ENCODE data around the gene TMEM178A.

TMEM178A gene

DNA sequence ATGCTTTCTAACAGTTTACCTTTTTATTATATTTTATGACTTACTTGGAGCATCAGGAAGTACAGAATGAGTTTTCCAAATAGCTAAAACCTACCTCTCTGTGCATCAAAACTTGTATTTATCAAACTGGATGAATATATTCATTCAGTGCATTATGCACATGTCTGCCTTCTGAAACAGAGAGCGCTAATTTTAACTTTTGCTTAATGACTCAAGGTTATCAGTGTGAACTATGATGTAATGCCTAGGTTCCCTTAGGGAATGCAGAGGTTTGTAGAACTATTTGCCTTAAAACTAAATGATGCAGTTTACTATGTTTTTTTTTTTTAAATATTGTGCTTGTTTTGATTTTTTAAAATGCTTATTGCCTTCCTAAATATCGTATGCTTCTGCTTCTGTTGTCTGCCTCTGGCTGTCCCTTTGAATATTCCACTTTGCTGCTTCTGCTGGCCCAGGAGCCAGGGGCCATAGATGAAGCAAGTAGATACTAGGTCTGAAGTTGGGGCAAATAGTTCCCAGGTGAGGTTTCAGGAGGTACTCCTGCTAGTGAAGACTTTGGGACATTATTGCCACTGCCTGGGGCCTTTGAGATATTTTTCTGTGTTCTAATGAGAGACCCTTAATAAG is 16.5 kb downstream of the TMEM178A start:
- DNase-seq: no peak

- no peak for DNase-seq
Measured at GRCh38 chr2:39683022-39683699, 17.4 kb downstream of the TMEM178A start.

GRCh38 chr2:39684464-39684863 is 18.7 kb downstream of the TMEM178A start:
- DNase-seq: no peak

GRCh38 chr2:39685126-39685525 is 19.4 kb downstream of the TMEM178A start:
- no peak for DNase-seq

DNA sequence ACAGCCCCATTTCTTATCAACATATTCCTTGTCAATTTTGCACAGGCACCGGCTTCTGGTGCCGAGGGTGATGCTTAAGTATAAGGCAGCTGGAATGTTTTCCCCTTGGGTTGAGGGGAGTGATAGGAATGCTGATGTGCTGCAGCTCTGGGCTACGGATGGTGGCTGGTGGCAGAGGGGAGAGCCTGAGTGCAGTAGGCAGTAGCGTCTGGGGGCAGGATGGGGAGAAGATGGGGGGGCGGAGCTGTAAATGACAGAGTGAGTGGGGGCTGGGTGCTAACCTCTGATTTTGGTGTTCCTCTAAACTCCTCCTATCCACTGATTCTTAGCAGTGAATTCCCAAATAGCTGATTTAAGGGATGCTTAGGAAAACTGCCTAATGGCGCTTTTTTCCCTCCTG is 20.7 kb downstream of the TMEM178A start:
- DNase-seq: no peak

DNA sequence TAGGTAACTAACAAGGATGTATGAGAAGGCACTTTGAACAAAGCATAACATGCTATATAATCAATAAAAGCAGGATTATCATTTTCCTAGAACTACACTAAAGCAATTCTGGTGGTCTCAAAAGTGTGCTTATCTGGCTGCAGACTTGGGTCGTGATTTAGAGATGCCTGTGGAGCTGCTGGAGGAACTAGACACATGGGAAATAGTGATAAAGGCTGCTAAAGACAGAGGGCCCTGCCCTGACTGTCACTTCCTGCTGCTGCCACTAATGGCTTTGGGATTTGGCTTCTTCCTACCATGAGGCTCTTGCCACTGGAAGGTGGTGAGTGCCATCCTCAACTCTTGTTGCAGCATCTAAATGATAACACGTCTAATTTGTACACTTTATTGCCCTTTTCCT is 22.5 kb downstream of the TMEM178A start:
- peak; percentile 21 for DNase-seq

- peak; percentile 67 for DNase-seq
Measured at GRCh38 chr2:39689272-39689841, 23.6 kb downstream of the TMEM178A start.

- no peak for DNase-seq
Measured at GRCh38 chr2:39689876-39690275, 24.2 kb downstream of the TMEM178A start.

- DNase-seq: no peak
Measured at GRCh38 chr2:39693245-39693644, 27.5 kb downstream of the TMEM178A start.

DNA sequence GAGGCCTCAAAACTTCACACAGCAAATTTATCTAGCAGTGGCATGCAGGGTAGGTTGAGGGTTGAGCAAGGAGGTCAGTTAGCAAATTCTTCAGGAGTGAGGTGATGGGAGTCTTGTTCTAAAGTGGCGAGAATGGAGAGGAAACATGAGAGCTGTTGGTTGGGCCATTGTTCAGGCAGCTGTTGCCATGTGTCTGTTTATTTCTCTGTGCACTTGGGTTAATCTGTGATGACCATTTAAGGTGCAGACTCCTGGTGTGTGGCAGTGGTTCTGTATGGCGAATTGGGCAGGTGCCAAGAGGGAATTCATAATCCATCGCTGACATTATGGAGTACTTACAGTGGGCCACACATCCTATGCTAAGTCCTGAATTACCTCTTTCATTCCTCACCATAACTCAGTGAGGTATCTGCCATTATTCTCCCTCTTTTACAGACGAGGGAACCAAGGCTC is 30.4 kb downstream of the TMEM178A start:
- DNase-seq: peak; percentile 90

GRCh38 chr2:39696838-39697237 is 31.1 kb downstream of the TMEM178A start:
- peak; percentile 18 for DNase-seq

GRCh38 chr2:39697454-39697853 is 31.7 kb downstream of the TMEM178A start:
- DNase-seq: no peak

- DNase-seq: no peak
Measured at GRCh38 chr2:39701137-39701536, 35.4 kb downstream of the TMEM178A start.

DNA sequence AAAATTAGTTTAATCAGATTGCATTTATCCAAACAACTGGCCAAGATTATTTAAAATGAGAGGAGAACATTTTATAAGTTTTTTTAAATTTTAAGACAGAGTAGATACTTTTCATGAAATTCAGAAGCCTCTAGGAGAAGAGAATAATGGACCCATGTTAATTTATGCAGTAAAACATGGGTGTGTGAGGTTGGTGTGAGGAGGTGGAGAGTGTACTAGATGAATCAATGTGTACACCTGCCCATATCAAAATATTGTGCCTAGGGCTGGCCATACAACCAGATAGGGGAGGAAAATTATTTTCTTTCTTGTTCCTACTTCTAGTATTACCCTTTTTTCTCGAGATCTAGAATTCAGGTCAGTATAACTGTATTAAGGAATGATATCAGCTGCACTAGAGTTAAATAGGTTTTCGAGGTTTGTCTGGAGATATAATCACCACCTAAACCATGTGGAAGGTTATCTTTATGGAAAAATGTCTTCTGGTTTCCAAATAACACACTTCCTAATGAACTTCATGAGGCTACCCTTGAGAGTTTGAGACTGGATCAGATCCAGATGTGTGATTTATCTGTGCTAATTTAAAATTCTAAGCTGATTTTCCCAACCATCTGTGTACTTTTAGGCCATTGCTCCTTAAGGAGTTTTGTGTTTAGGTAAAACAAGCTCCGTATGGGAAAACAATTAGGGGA is 37.6 kb downstream of the TMEM178A start:
- DNase-seq: no peak

DNA sequence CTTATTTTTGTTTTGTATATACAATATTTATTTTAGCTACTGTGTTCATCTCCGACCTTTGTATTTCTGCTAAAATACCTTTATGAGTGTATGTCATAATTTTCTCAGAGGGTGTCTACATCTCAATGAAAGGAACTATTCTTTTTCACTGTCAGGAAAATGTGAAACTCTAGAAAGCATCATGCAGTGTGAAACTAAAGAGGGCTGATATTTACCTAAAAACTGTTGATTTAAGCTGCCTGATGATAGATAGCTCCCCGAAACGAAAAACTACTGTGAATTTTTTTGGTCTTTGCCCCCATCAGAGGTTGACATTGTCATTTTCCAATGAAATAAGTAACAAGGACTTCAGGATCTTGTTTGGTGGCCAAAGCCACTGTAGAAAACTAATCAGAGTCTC is 38.8 kb downstream of the TMEM178A start:
- no peak for DNase-seq

- DNase-seq: no peak
Measured at GRCh38 chr2:39705638-39706037, 39.9 kb downstream of the TMEM178A start.

DNA sequence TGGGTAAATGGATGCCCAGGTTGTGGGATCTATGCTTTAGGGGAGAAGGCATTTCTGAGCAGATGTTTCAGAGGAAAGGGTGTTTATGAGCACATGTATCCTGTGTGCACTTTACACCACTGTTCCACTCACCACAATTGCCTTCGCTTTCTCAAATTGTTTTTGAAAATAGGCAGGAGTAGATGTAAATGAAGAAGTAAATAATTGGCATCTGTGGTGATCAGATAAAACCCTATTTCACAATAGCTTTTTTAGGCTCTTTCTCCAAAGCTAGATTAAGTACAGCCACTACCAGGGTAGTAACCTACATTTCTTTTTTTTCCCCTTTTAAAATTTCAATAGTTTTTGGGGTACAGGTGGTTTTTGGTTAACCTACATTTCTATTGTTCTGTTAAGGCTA is 40.6 kb downstream of the TMEM178A start:
- DNase-seq: no peak

DNA sequence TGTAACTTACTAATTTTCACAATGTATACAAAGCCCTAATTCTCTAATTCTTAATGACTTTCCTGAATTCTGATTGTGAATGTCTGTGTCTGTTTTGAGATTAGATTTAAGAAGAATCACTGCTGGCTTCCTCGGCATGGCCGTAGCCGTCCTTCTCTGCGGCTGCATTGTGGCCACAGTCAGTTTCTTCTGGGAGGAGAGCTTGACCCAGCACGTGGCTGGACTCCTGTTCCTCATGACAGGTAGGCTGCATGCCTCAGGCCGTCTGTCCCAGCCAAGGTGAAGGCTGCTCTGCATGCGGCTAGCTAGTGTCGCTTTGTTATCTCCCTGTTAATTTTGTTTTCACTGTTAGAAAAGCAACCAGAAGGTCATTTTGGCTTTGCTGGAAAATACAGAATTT is 41.2 kb downstream of the TMEM178A start:
- DNase-seq: no peak

DNA sequence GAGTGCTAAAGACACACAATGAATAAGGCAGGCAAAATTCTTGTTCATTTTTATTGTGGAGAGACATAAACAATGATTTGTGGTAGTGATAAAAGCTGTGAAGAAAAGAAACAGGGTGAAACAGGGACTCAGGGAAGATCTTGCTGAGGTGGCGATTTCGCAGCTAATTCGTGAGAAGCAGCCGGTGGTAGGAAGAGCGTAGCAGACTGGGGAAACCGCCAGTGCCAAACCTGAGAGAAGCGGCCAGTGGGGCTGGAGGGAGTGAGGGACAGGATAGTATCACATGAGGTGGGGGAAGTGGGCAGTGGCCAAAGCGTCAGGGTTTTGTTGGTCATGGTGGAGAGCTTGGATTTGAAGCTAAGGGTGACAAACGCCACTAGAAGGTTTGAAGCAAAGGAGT is 42.3 kb downstream of the TMEM178A start:
- DNase-seq: no peak

DNA sequence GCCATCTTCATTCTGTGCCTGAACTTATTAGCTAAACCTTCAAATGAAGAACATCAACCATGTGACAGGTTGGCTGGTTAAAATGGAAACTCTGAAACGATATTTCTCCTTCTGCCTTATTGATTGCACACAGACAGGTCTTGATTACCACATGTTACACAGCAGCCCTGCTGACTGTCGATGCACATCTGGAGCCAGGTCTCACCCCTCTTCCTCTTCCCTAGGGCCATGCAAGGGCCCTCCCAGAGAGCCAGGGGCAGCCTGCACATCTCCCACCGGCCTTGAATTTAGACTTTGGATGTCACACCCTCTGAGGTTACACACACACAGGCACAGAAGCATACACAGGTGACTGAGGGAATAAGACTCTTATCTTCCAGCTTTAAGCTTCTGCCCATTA is 45.1 kb downstream of the TMEM178A start:
- no peak for DNase-seq

- no peak for DNase-seq
Measured at GRCh38 chr2:39712953-39713352, 47.2 kb downstream of the TMEM178A start.

- no peak for DNase-seq
Measured at GRCh38 chr2:39715095-39715494, 49.4 kb downstream of the TMEM178A start.

DNA sequence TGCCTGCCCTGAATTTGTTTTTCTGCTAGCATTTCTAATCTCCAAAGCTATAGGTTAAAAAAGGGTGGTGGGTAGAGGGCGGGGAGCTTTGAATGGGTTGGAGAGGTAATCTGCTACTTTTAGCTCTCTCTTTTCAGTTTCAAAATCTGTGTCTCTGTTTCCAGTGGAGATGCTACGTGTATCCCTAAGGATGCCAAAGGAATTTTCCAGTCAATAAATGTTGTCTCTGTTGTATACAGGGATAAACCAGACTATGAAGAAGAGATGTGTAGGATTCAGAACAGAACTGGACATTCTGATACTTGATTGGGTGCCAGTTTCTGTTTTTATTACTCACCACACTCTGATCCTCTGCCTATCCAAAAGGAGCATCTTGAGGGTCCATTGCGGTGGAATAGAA is 50.1 kb downstream of the TMEM178A start:
- DNase-seq: no peak

DNA sequence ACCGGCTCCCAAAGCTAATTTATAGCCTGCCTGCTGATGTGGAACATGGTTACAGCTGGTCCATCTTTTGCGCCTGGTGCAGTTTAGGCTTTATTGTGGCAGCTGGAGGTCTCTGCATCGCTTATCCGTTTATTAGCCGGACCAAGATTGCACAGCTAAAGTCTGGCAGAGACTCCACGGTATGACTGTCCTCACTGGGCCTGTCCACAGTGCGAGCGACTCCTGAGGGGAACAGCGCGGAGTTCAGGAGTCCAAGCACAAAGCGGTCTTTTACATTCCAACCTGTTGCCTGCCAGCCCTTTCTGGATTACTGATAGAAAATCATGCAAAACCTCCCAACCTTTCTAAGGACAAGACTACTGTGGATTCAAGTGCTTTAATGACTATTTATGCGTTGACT is 51.4 kb downstream of the TMEM178A start:
- DNase-seq: no peak

Measured in NCI-H345 (cell line).